HepG2 (cell line): ENCODE measurements around the gene TIMP4. TPM values are rescaled to one million over a fixed set of nuclear protein-coding genes. Genes with fewer than 3 reads are reported as not detected.

Experiments used
- ATAC-seq: fragments of 200-7000 bp; cut with Tn5 transposase; 3 replicates; pipeline ENCODE4 v1.9.1; 2020; ENCODE audit warnings: mild to moderate bottlenecking, moderate library complexity
- BruUV-seq: library from RNA; stranded (reverse); fragments of 400-500 nt; replicated peaks from 2 replicates; lab custom pipeline; 2021; lab: Mats Ljungman, UMichigan
- CTCF ChIA-PET: fragments of 300-600 bp; formaldehyde crosslinking; extraction: SDS; loops from one replicate; lab custom pipeline; 2021; ENCODE audit warnings: low total read pairs, inconsistent platforms, low intra/inter-chr PET ratio; lab: Yijun Ruan, JAX
- POLR2A ChIA-PET: fragments of 350-600 bp; sonication (Branson Sonifier 250); formaldehyde crosslinking; loops from one replicate; lab custom pipeline; 2020; ENCODE audit warnings: antibody characterized with exemption, inconsistent platforms; lab: Yijun Ruan, JAX
- DNase-seq: peaks from one replicate; pipeline ENCODE4 v3.0.0-alpha.2; 2015; ENCODE audit warnings: low spot score
- FAIRE-seq: peaks from 3 replicates; lab custom pipeline; 2011; peaks lifted over from hg19 to GRCh38; lab: Jason Lieb, UNC
- H2AFZ ChIP-seq: one replicate; pipeline ENCODE4 v1.6.1; 2011; ENCODE audit warnings: low read length, inconsistent platforms
- H3K27ac ChIP-seq: fragments of 300-600 bp; 3 replicates; pipeline ENCODE4 v1.8.0; 2011; ENCODE audit warnings: mixed run types, mild to moderate bottlenecking, mixed read lengths, low read length, inconsistent platforms; ENCODE audit not compliant: insufficient read depth; ENCODE audit errors: extremely low read length
- H3K27me3 ChIP-seq, 2 experiments: fragments of 200-600 bp in 1 of 2; 2 replicates in 1 of 2; 3 replicates in 1 of 2; pipeline versions ENCODE4 v1.6.0 to v1.8.0; 2011; ENCODE audit warnings: low read length in 2 of 2, mild to moderate bottlenecking in 2 of 2, moderate library complexity in 2 of 2, inconsistent platforms in 1 of 2; ENCODE audit not compliant: insufficient read depth in 2 of 2, control insufficient read depth in 1 of 2
- H3K36me3 ChIP-seq, 2 experiments: fragments of 200-600 bp in 1 of 2; replicated peaks in 1 of 2; 2 replicates in 1 of 2; 3 replicates in 1 of 2; pipeline versions ENCODE4 v1.5.1 to v1.8.0; 2011; ENCODE audit warnings: low read length in 2 of 2, inconsistent platforms in 1 of 2; ENCODE audit not compliant: insufficient read depth in 2 of 2, control insufficient read depth in 1 of 2
- H3K4me1 ChIP-seq: 2 replicates; pipeline ENCODE4 v1.5.1; 2012; ENCODE audit warnings: low read length, inconsistent platforms; ENCODE audit not compliant: insufficient read depth
- H3K4me2 ChIP-seq: 2 replicates; pipeline ENCODE4 v1.6.0; 2011; ENCODE audit warnings: low read depth, low read length, inconsistent platforms
- H3K4me3 ChIP-seq, 3 experiments: fragments of 200-600 bp in 1 of 3; sonication (generic), shearing (Covaris generic) in 1 of 3; replicated peaks in 1 of 3; 2 replicates each; pipeline ENCODE4 v1.5.1; 2011 to 2016; ENCODE audit warnings: low read length in 3 of 3, inconsistent platforms in 2 of 3, low read depth in 2 of 3, mild to moderate bottlenecking in 2 of 3, control low read depth in 1 of 3, mixed read lengths in 1 of 3; ENCODE audit not compliant: insufficient read depth in 1 of 3
- H3K79me2 ChIP-seq: one replicate; pipeline ENCODE4 v1.6.1; 2011; ENCODE audit warnings: low read length, inconsistent platforms; ENCODE audit not compliant: insufficient read depth
- H3K9ac ChIP-seq: 2 replicates; pipeline ENCODE4 v1.6.0; 2011; ENCODE audit warnings: mild to moderate bottlenecking, low read depth, low read length, inconsistent platforms; ENCODE audit not compliant: insufficient read depth
- H3K9me3 ChIP-seq: 2 replicates; pipeline ENCODE4 v1.5.1; 2012; ENCODE audit warnings: mild to moderate bottlenecking, low read length
- H4K20me1 ChIP-seq: 2 replicates; pipeline ENCODE4 v1.6.0; 2011; ENCODE audit warnings: inconsistent platforms, mild to moderate bottlenecking, low read length, moderate library complexity; ENCODE audit not compliant: insufficient read depth
- EP300 ChIP-seq, 3 experiments: sonication (generic) in 1 of 3; formaldehyde crosslinking in 1 of 3; IDR thresholded peaks; 2 replicates each; pipeline versions ENCODE4 v1.5.1 to v1.6.1; 2011 to 2020; ENCODE audit warnings: low read depth in 2 of 3, low read length in 2 of 3, borderline replicate concordance in 1 of 3, improper control_type of control experiment in 1 of 3, mild to moderate bottlenecking in 1 of 3, missing genetic modification reagents in 1 of 3, moderate library complexity in 1 of 3
- FIP1L1 ChIP-seq: fragments of 200-400 bp; formaldehyde crosslinking; IDR thresholded peaks from 2 replicates; pipeline ENCODE4 v1.6.1; 2018; ENCODE audit warnings: low read depth, mild to moderate bottlenecking, low read length, moderate library complexity, borderline replicate concordance; ENCODE audit not compliant: insufficient read depth
- NFYB ChIP-seq: sonication (generic); formaldehyde crosslinking; IDR thresholded peaks from 2 replicates; pipeline ENCODE4 v1.4.0; 2020; ENCODE audit warnings: missing genetic modification reagents
- NR2C2 ChIP-seq: sonication (generic); formaldehyde crosslinking; IDR thresholded peaks from 2 replicates; pipeline ENCODE4 v1.4.0; 2020; ENCODE audit warnings: missing genetic modification reagents, mild to moderate bottlenecking, moderate library complexity, borderline replicate concordance
- TCF7 ChIP-seq: sonication (generic); IDR thresholded peaks from 2 replicates; pipeline ENCODE4 v1.6.1; 2016; ENCODE audit warnings: antibody characterized with exemption, low read depth
- ZNF570 ChIP-seq: sonication (generic); formaldehyde crosslinking; IDR thresholded peaks from 2 replicates; pipeline ENCODE4 v1.4.0; 2020; ENCODE audit warnings: mild to moderate bottlenecking, missing genetic modification reagents, borderline replicate concordance
- ZNF768 ChIP-seq: sonication (generic); formaldehyde crosslinking; IDR thresholded peaks from 2 replicates; pipeline ENCODE4 v1.4.0; 2020; ENCODE audit warnings: missing genetic modification reagents
- ZNF781 ChIP-seq: sonication (generic); formaldehyde crosslinking; IDR thresholded peaks from 2 replicates; pipeline ENCODE4 v1.5.1; 2020; ENCODE audit warnings: borderline replicate concordance, mild to moderate bottlenecking, missing genetic modification reagents; ENCODE audit errors: not compliant biosample characterization
- ZNF841 ChIP-seq: sonication (generic); formaldehyde crosslinking; IDR thresholded peaks from 2 replicates; pipeline ENCODE4 v1.8.1; 2023; ENCODE audit warnings: missing genetic modification reagents, borderline replicate concordance
- ZNF891 ChIP-seq: sonication (generic); formaldehyde crosslinking; IDR thresholded peaks from 2 replicates; pipeline ENCODE4 v1.5.0; 2020; ENCODE audit warnings: mild to moderate bottlenecking, missing genetic modification reagents
- in situ Hi-C: cut with HindIII; loops from 2 replicates; pipeline ENCODE4 v1.10.0; 2017; ENCODE audit warnings: low pct_unique_long_range_greater_than_20kb; ENCODE audit not compliant: extremely low pct_ligation_motif_present
- intact Hi-C: fragments of 100-400 bp; cut with micrococcal nuclease; formaldehyde crosslinking; loops from one replicate; pipeline ENCODE4 v1.10.0; 2022; ENCODE audit not compliant: unreplicated experiment
- polyA plus RNA-seq, 8 experiments: library from polyadenylated mRNA; depleted of rRNA in 3 of 8; stranded (reverse) in 7 of 8; unstranded in 1 of 8; fragments of >200 nt; fragmentation: Illumina TruSeq in 4 of 8; extraction: Trizol in 4 of 8; gene quantifications; 2 replicates each; pipeline versions ENCODE4 v1.2.1 to v1.2.3, GENCODE V29; 2011 to 2016; ENCODE audit warnings: low read depth in 4 of 8, missing spikeins in 1 of 8, mixed read lengths in 1 of 8; ENCODE audit not compliant: insufficient read depth in 1 of 8
- total RNA-seq, 5 experiments: library from RNA; depleted of rRNA; stranded (reverse); fragments of >200 nt; fragmentation: Illumina TruSeq; extraction: Trizol; gene quantifications; 2 replicates each; pipeline ENCODE4 v1.2.3, GENCODE V29; 2016; ENCODE audit warnings: low read depth in 1 of 5

The TIMP4 gene
- total and polyA plus RNA-seq, 2 of the 13 experiments (the other 11 are each of a cell fraction or from before 2014, with no cell fraction given), result 0.05 to 0.07 TPM

DNA sequence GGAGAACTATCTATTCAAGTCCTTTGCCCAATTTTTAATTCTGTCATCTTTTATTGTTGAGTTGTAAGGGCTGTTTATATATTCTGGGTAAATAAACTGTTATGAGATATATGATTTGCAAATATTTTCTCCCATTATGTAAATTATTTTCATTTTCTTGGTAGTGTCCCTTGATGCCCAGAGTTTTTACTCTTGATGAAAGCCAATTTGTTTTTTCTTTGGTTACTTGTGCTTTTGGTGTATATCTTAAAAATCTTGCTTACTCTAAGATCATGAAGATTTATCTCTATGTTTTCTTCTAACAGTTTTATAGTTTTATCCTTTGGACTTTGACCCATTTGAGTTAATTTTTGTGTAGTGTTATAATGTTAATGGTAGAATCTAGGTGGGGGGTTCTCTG is 44.5 kb downstream of the TIMP4 start:
- H3K27ac ChIP-seq, result no peak overlapping the region
- ChIA-PET POLR2A (no interaction called here), CTCF (no interaction called here)
- DNase-seq (no peak), FAIRE-seq (no peak), ATAC-seq (no peak)
- intact Hi-C loops, result no loop called here
- no peak overlapping the region for H3K9ac ChIP-seq
- no peak overlapping the region for H3K4me3 ChIP-seq
- H3K36me3 ChIP-seq, result no peaks in the 10 kb centered on the region
- H2AFZ ChIP-seq, result no peak overlapping the region
- H3K79me2 ChIP-seq, result no peaks in the 10 kb centered on the region
- in situ Hi-C loops, result no loop called here
- H3K4me2 ChIP-seq, result no peak overlapping the region
- H4K20me1 ChIP-seq, result no peaks in the 10 kb centered on the region
- no peaks in the 10 kb centered on the region; the same call in 1 of the 2 replicates for H3K9me3 ChIP-seq
- H3K27me3 ChIP-seq, result no peaks in the 10 kb centered on the region; a peak in 1 of 5 replicates
- no peaks in the 10 kb centered on the region for H3K4me1 ChIP-seq
- BruUV-seq, result no TSS peak
- TF ChIP-seq ZNF781 (CRISPR knock-in tag) (no peak), FIP1L1 (no peak), ZNF768 (no peak), TCF7 (no peak), NR2C2 (no peak), ZNF841 (CRISPR knock-in tag) (no peak), NFYB (CRISPR knock-in tag) (no peak), ZNF570 (CRISPR knock-in tag) (no peak), ZNF891 (CRISPR knock-in tag) (no peak), EP300 (IDR thresholded peaks at IDR 0.05; ENCODE audit: low read depth in 2 of 2, low read length in 2 of 2) (no peak), EP300 (CRISPR knock-in tag; IDR thresholded peaks at IDR 0.05; ENCODE audit: borderline replicate concordance) (no peak)
